Amygdala (tissue), 56 donors: ENCODE measurements around the gene COTL1.
A peak's percentile ranks its signal among the peaks of the same experiment; 100 is the strongest.

Experiments
- DNase-seq, 56 donors: peaks; one replicate each; lab custom pipeline; 2025; lab: John Stamatoyannopoulos, UW

Gene COTL1

DNA sequence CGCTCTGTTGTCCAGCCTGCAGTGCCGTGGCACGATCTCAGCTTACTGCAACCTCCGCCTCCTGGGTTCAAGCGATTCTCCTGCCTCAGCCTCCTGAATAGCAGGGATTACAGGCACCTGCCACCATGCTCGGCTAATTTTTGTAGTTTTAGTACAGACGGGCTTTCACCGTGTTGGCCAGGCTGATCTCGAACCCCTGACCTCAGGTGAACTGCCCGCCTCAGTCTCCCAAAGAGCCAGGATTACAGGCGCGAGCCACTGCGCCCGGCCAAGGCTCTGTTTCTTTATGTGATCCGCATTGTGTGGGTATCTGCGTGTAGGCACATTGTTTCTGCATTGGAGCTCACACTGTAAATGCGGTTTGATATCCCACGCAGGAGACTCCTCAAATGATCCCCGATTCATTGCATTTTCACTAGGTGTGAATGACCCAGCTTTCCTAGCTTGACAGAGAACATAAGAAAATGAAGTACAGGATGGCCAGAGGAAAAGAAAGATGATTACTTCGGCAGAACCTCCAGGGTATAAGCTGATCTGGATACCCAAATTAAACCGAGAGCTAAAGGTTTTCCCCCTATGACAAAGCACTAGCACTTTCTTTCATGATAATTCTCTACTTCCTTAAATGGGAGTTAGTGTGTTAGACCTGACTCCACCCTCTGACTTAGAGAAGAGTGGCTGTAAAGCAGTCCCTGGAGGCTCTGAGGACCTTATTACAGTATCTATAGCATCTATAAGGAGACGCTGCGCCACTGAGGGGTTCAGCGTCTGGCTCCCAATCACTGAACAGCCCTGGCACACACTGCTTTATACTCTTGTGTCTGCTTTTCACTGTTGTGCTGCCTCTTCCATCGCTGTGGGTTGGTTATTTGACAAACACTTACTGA lies 17.3 kb downstream of the COTL1 start:
- DNase-seq, result peak in 1 of 56 donors; percentile 30

DNA sequence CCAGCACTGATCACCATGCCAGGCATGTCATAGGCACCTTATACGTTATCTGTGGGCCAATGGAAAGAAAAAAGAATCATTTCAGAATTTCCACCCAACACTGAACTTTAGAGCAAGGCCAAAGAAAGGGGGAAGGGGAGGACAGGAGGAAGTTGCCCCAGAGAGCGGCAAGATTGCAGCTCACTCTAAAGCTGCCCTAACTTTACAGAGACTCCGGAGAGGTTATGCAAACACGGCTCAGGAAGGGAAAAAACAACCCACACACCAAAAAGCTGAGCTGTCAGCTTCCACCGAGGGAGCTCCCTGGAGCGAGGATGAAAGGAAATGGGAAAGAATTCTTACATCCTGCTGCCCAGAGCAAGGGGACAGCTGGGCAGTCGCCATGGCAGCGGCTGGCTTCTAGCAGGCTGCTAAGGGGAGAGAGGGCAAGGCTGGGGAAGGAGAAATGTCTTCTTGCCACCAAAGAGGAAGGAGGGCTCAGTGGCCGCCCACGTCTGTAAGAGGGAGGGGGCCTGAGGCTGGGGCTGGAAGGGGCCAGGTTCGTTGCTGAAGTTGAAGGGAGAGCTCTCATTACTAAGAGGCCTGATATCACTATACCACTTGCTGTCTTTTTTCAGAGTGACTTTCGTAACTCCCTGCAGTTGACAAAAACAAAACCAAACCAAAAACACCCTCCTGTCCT lies 18.2 kb downstream of the COTL1 start:
- peak in 39 of 56 donors; percentile 21 to 70 (median 46) for DNase-seq

DNA sequence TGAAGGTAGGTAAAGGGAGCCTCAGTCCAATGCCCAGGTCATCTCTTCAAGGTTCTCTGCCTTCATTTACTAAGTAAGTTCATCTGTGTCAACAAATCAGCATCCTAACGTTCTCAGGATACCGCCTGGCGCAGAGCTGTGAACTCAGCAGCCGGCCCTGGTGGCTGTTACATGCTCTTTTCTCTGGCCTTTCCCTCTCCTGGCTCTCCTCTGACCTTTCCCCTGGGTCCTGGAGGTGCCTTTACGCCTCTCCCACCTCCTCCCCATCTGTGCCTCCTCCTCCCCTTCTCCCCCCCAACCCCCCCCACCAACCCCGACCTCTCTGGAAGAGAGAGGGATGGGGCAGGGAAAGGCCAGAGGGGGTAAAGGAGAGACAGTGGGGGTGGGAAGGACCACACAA lies 19.5 kb downstream of the COTL1 start:
- DNase-seq, result no peak

DNA sequence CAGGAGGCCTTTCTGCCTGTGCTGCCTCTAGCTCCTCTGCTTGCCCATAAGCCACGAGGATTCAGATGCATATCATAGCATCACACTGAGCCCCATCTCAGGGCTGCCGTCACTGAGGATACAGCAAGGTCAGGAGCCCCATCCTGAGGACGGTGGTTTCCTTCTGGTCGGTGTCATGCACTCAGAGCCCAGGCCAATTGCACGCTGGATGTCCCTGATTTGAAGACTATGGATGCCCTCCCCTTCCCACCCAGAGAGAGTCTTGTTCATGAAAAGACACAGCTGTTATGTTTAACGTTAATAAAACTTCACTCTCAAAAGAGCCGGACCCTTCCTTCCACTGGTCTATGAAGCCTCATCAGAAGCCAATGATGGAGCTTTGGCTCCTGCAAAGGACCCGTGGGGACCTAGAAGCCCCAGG lies 19.9 kb downstream of the COTL1 start:
- DNase-seq, result no peak

DNA sequence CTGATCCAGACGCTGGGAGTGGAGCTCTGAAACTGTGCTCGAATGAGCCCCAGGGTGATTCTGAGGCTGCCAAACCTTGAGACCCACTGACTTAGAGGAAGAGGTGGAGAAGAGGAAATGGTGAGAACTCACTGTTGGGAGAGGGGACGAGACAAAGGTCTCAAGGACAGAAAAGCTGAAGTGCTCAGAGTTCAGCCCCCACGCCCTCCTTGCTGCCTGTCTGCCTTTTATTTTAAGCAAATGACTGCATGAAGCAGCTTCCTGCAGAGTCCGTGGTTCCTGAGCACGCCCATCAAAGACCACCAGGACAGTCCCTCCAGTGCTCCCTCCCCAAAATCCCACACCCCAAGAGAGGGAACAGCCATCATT lies 20.4 kb downstream of the COTL1 start:
- DNase-seq, result peak in 1 of 56 donors; percentile 54

DNA sequence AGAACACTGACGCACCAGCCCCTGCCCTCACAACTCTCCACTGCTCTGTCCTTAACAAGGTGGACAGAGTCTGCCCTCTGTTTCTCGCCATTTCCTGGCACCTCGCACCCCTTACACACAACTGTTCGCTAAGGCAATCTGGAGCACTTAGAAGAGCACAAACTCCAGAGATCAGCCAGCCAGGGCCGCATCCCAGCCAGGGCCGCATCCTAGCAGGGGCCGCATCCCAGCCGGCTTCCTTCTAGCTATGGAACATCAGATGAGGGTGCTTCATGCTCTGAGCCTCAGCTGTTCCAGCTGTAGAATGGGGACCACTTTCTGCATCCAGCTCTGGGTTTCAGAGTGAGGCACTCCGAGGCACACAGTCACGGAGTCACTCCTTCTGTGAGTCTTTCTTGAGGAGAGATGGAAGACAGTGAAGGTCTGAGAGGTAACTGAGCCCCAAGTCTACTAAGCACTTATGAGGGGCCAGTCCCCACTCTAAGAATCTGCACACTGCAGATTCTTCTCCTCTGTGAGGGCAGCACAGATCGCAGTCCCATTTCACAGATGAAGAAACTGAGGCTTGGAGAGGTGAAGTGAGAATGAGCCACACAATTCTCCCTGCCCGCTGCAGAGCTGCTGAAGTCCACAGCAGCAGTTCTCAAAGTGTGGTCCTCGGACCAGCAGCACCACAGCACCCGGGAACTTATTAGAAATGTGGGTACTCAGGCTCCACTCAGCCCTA lies 20.9 kb downstream of the COTL1 start:
- DNase-seq, result no peak

DNA sequence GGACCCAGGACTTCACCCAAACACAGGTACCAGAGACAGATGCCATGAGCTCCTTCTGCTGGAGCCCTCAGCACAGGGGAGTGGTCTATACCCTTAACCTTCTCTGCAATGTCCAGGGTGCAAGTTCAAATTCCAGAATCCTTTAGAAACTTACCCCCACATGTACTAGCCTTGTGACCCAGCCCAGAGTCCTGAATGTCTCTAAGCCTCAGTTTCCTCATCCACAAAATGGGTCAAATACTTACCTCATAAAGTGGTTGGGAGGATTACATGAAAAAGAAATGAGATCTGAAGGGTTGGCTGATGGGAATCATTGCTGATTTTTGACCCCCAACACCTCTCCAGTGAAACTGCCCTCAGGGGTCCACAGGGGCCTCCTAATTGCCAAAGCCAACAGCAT lies 21.7 kb downstream of the COTL1 start:
- no peak for DNase-seq

DNA sequence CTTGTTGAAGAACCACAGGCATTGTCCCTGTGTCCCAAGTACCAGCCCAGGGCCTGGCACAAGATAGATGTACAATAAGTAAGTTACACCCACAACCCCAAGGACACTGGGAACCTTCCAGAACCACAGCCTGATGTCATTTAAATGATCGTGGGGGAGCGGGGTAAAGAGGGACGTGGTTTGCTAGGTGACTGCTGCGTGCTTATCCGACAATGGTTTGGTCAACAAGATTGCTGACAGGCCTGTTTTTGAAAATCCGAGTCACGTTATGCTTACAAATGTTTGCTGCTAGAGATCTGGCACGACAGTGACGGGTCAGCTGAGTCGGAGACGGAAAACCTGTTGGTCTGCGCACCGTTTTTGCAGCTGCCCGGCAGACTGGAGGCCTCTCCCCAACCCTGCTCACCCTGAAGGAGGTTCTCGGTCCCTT lies 22.8 kb downstream of the COTL1 start:
- DNase-seq, result peak in 1 of 56 donors; percentile 41

DNA sequence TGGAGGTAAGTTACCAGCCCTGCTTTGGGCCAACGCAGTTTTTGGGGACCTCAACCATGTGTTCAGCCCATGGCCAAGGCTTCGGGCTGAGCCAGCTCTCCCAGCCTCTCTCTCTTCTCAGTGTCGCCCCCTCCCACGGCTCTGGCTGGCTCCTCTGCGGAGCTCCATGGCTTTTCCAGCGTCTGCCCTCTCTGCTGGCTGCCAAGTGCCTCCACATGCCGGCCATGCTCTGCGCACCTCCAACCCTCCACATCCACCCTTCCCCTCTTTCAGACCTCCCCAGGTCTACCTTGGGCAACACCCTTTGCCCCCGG lies 23.2 kb downstream of the COTL1 start:
- peak in 2 of 56 donors; percentile 65 to 68 for DNase-seq

DNA sequence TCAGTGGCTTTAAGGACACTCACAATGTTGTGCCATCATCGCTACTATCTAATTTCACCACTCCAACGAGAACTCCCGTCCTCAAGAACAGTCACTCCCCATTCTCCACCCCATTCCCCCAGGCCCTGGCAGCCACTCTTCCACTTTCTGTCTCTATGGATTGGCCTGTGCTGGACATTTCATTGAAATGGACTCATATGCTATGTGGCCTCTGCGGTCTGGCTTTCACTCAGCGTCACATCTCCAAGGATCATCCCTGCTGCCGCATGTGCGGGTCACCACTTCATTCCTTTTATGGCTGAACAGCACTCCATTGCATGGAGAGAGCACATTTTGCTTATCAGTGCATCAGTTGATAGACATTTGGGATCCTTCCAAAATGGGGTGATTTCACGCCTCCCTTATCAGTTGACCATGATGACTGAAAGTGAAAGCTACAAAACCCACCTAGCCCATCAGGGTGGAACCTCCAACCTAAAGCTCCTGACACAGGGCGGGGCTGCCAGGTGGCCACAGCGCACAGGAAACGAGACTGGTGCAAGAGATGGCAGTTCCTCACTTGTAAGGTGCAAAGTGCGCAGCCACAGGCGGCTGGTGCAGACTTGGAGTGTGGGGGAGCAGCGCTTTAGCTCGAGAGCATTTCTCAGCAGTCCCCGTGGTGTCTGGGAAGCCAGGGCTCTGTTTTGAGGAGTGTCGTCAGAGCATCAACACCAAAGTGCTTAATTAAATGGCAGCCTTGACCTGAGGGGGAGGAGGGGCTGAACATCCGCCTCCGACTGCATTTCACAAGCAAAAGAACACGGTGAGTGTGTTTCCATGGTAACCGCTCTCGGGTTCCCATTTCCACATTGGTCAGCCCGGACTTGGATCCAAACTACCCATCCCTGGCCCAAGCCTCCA lies 23.8 kb downstream of the COTL1 start:
- DNase-seq, result peak in 31 of 56 donors; percentile 29 to 85 (median 54)

DNA sequence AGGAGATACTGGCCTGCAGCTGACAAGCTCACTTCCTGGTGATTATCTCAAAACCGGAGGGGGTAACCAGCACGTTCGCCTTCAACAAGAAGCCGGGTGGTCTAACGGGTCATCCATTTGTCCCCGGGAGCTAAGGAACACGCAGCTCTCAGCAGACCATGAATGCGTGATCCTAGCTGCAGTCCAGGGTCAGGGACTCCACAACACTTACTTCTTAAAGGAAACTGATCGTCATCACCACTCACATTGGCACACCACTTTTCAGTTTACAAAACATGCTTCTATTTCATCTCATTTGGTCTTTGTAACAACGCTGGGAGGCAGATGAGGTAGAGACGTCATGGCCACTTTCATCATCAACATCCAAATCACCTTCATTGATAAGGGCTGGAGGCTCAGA lies 25.2 kb downstream of the COTL1 start:
- no peak for DNase-seq

DNA sequence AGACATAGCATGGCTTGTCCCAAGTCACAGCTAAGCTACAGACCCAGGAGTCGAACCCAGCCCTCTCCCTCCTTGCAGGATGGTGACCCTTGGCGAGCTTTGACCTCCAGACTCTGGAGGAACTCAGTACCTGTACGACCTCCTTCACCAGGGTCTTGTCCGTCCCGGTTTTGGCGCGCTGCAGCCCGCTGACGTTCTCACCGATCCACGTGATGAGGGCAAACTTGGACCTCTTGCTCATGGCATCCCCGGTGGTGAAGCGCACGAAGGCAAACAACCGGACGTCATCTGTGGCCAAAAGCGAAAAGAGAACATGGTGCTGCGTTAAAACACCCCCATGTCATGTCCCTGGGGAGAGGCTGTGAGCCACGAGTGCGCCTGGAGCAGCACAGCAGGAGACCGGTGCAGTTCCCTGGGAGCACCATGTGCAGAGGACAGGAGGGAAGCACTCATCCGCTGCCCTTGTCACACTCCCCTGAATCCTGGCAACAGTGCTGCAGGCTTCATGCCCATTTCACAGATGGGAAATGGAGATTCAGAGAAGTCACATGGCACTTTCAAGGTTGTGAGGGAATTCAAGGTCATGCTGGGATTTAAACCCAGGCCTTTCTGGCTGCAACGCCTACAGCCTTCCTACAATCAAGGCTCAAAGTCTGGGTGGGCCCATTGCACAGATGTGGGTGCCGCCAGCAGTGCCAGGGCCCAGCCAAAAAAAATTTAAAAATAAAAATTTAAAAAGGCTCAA lies 27.7 kb downstream of the COTL1 start:
- DNase-seq, result no peak

DNA sequence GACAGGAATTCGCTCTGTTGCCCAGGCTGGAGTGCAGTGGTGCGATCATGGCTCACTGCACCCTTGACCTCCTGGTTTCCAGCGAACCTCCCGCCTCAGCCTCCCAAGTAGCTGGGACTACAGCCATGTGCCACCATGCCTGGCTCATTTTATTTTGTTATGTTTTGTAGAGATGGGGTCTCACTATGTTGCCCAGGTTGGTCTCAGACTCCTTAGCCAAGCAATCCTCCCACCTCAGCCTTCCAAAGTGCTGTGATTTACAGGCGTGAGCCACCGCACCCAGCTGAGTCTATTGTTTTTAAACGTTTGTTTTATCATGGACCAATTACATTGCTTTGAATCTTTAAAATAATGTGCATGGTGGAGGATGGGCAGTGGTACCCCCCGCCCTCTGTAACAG lies 28.9 kb downstream of the COTL1 start:
- no peak for DNase-seq

DNA sequence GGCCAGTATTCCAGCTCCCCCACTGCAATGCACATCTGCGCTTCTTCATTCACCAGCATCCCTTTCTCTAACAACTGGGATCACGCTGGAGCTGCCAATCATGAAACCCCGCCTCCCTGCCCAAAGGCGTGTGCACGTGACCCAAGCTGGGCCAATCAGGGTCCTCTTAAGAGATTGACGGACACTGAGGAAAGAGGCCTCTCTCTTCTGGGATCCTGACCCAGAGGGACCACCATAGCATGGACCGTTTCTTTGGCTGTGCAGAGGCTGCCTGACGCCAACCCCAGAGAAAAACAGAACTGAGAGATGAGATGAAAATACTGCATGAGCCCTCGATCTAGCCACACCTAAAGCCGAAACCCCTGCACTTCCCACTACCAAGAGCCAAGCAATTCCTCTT lies 32.0 kb downstream of the COTL1 start:
- DNase-seq, result peak in 38 of 56 donors; percentile 16 to 75 (median 52)

DNA sequence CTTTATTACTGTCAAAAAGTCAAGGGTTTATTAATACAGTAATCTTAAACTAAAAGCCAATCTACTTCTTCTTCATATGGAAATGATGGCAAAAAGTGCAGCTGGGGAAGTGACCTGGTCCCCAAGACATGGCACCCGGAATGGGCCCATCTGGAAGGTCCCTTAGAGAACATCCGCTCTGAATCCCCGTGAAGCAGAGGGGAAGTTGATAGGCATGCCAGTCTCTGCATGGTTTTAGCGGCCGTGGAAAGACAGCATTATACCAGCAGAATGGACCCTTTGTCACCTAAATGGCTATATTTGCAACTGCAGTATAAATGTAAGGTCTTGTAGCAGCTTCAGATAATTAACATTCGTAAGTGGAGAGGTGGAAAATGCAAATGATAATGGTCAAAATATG lies 32.4 kb downstream of the COTL1 start:
- no peak for DNase-seq

DNA sequence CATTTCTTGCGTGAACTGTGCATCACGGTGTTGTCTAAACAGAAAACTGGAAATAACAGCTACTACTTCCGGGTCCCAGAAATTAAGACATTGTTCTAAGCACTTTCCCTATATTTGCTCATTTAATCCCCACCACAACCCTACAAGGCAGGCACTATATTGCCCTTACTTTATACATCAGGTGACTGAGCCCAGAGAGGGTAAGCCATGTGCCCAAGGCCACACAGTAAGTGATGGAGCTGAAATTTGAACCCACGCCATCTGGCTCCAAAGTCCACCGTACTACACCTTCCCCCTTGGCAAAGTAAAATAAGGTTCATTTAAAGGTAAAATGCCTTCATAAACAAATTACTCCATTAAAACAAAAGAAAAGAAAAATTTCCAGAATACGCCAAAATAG lies 33.2 kb downstream of the COTL1 start:
- no peak for DNase-seq

DNA sequence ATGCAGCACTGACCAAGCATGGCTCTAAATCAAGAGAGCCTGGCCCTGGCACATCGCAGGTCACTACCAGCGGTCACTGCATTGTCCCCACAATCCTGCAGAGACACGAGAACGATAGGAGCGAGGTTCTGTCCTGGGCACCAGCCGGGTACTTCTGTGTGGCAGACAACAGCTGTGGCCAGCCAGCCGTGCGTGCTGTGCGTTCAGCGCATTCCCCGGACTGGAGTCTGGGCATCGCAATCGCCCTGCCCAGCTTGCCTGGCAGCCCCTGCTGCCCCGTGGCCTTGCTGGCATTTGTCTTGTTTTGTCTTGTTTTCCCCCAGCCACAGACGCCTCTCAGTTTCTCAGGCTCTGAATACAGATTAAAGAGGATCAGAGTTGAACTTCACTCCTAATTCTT lies 33.9 kb downstream of the COTL1 start:
- DNase-seq, result peak in 38 of 56 donors; percentile 12 to 82 (median 50)

DNA sequence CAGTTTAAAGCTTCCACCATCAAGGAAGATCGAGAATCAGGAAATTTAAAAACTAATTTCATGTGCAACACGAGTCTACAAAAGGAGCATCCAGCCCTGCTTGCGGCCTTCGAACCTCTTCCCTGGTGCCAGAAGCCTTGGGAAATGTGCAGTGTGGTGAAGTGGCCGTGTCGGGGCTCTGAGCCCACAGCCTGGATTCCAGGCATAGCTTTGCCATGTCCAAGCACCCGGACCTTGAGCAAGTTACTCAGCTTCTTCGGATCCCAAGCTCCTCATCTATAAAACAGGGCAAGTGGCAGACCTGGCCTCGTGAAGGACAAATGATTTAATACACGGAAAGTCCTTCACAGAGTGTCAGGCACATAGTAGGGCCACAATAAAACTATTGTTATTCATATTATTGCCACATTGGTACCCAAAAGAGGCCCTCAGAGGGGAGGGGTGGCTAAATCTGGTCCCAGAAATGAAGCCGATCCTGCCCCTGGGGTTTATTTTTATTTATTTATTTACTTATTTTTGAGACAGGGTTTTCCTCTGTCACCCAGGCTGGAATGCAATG lies 34.8 kb downstream of the COTL1 start:
- DNase-seq, result no peak

DNA sequence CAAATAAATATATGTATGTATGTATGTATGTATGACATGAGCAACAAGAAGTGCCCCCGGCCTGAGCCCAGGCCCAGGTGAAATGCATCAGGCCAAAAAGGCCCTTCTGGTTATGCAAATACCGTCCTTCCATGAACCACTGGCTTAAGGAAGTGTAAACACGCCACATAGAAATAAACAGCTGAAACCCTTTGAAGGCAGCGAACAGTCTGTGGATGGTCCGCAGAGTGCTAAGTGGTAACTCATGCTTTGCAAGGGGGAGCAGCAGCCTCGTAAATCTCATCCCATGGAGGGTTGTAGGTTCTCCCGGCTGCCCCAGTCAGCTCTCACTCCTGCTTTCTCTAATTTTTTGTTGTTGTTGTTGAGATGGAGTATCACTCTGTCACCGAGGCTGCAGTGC lies 36.7 kb downstream of the COTL1 start:
- no peak for DNase-seq
